Measurements from ENCODE around the gene RTN4.

Gene RTN4

DNA sequence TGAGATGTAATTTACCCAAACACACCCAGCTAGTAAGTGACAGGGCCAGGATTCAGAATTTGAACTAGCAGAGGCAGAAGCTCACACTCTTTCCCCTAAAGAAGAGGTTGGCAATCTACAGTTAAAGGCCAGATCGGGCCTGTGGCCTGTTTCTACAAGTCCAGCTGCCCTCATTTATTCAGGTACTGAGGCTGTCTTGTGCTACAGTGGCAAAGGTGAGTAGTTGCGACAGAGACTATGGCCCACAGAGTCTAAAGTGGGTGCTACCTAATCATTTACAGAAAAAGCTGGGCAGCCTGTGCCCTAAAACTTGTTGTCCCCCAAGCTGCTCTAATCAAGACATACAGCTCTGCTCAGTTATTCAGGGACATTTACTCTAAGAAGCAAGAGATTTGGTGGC lies 86.8 kb downstream of the RTN4 start:
- no peaks in the 10 kb centered on the region for H3K79me2 ChIP-seq (ENCODE audit: control insufficient read depth, low read length)
- TF ChIP-seq EZH2phosphoT487 (IDR thresholded peaks at IDR 0.05; ENCODE audit: borderline replicate concordance, low read length) (no peak), CTCF (IDR thresholded peaks at IDR 0.05; ENCODE audit: low read depth, low read length, poor library complexity, severe bottlenecking) (no peak)
- no peaks in the 10 kb centered on the region for H3F3A ChIP-seq (ENCODE audit: control insufficient read depth, insufficient read depth)
- H3K9me3 ChIP-seq (ENCODE audit: control insufficient read depth, insufficient read depth, low read length): no peaks in the 10 kb centered on the region
- H3K36me3 ChIP-seq (ENCODE audit: control insufficient read depth, low read length): peaks cover 9% of the 10 kb centered on the region; the same call in 1 of the 2 replicates
- H3K4me3 ChIP-seq (ENCODE audit: low read length): no peak overlapping the region
- no peaks in the 10 kb centered on the region for H3K4me1 ChIP-seq (ENCODE audit: control insufficient read depth, low read length)
- no peaks in the 10 kb centered on the region for H3K9me2 ChIP-seq (replicated peaks; ENCODE audit: control insufficient read depth, low read length)
- H3K4me2 ChIP-seq (ENCODE audit: low read length): no peak overlapping the region
- H3K27ac ChIP-seq (ENCODE audit: low read depth, low read length): no peak overlapping the region
- H4K20me1 ChIP-seq (ENCODE audit: control insufficient read depth, insufficient read depth, low read depth, low read length): no peaks in the 10 kb centered on the region
- H3K27me3 ChIP-seq (ENCODE audit: control insufficient read depth, low read length): no peaks in the 10 kb centered on the region

GRCh38 chr2:54962935-54963440 lies 87.3 kb downstream of the RTN4 start:
- Histone ChIP-seq H3K4me1 (ENCODE audit: control insufficient read depth, low read length) (no peaks in the 10 kb centered on the region), H3K27ac (ENCODE audit: low read depth, low read length) (no peak overlapping the region), H4K20me1 (ENCODE audit: control insufficient read depth, insufficient read depth, low read depth, low read length) (no peaks in the 10 kb centered on the region), H3K27me3 (ENCODE audit: control insufficient read depth, low read length) (no peaks in the 10 kb centered on the region), H3K9me3 (ENCODE audit: control insufficient read depth, insufficient read depth, low read length) (no peaks in the 10 kb centered on the region), H3K36me3 (ENCODE audit: control insufficient read depth, low read length) (peaks cover 6% of the 10 kb centered on the region; the same call in 1 of the 2 replicates), H3K4me2 (ENCODE audit: low read length) (no peak overlapping the region), H3K79me2 (ENCODE audit: control insufficient read depth, low read length) (no peaks in the 10 kb centered on the region), H3K9me2 (replicated peaks; ENCODE audit: control insufficient read depth, low read length) (no peaks in the 10 kb centered on the region), H3K4me3 (ENCODE audit: low read length) (no peak overlapping the region), H3F3A (ENCODE audit: control insufficient read depth, insufficient read depth) (no peaks in the 10 kb centered on the region)
- TF ChIP-seq EZH2phosphoT487 (IDR thresholded peaks at IDR 0.05; ENCODE audit: borderline replicate concordance, low read length): no peak
- TF ChIP-seq CTCF (IDR thresholded peaks at IDR 0.05; ENCODE audit: low read depth, low read length, poor library complexity, severe bottlenecking): no peak

GRCh38 chr2:54962511-54962910 lies 87.7 kb downstream of the RTN4 start:
- Histone ChIP-seq H3K27ac (ENCODE audit: low read depth, low read length) (no peak overlapping the region), H3K9me2 (replicated peaks; ENCODE audit: control insufficient read depth, low read length) (no peaks in the 10 kb centered on the region), H3K36me3 (ENCODE audit: control insufficient read depth, low read length) (peaks cover 6% of the 10 kb centered on the region; the same call in 1 of the 2 replicates), H3F3A (ENCODE audit: control insufficient read depth, insufficient read depth) (no peaks in the 10 kb centered on the region), H3K4me3 (ENCODE audit: low read length) (no peak overlapping the region), H3K4me1 (ENCODE audit: control insufficient read depth, low read length) (no peaks in the 10 kb centered on the region), H3K27me3 (ENCODE audit: control insufficient read depth, low read length) (no peaks in the 10 kb centered on the region), H3K79me2 (ENCODE audit: control insufficient read depth, low read length) (no peaks in the 10 kb centered on the region), H4K20me1 (ENCODE audit: control insufficient read depth, insufficient read depth, low read depth, low read length) (no peaks in the 10 kb centered on the region), H3K9me3 (ENCODE audit: control insufficient read depth, insufficient read depth, low read length) (no peaks in the 10 kb centered on the region), H3K4me2 (ENCODE audit: low read length) (no peak overlapping the region)
- TF ChIP-seq EZH2phosphoT487 (IDR thresholded peaks at IDR 0.05; ENCODE audit: borderline replicate concordance, low read length) (no peak), CTCF (IDR thresholded peaks at IDR 0.05; ENCODE audit: low read depth, low read length, poor library complexity, severe bottlenecking) (no peak)

All from DOHH2 (cell line).